Esophagus muscularis mucosa (tissue), 4 donors: ENCODE measurements around the gene G2E3. TPM values are rescaled to one million over a fixed set of nuclear protein-coding genes. Genes with fewer than 3 reads are reported as not detected.

Experiments
- DNase-seq: peaks from one replicate; pipeline ENCODE4 v3.0.0-alpha.2; 2017; ENCODE audit errors: extremely low spot score
- H3K27ac ChIP-seq, 4 donors: fragments of 200-600 bp; sonication (generic); replicated peaks in 1 of 4; 1 replicate in 3 of 4; 2 replicates in 1 of 4; pipeline ENCODE4 v1.5.1; 2016 to 2019; ENCODE audit warnings: mild to moderate bottlenecking in 1 of 4
- H3K27me3 ChIP-seq, 4 donors: fragments of 200-600 bp; sonication (generic); one replicate each; pipeline versions ENCODE4 v1.5.1 to v1.6.0; 2016 to 2019
- H3K36me3 ChIP-seq, 4 donors: fragments of 200-600 bp; sonication (generic); one replicate each; pipeline ENCODE4 v1.5.1; 2016 to 2019
- H3K4me1 ChIP-seq, 4 donors: fragments of 200-600 bp; sonication (generic); one replicate each; pipeline ENCODE4 v1.5.1; 2016 to 2019
- H3K4me3 ChIP-seq, 4 donors: fragments of 200-600 bp; sonication (generic); 1 replicate in 2 of 4; 2 replicates in 2 of 4; pipeline ENCODE4 v1.5.1; 2016 to 2019; ENCODE audit warnings: mild to moderate bottlenecking in 4 of 4, moderate library complexity in 1 of 4
- H3K9me3 ChIP-seq, 4 donors: fragments of 200-600 bp; sonication (generic); 1 replicate in 3 of 4; 2 replicates in 1 of 4; pipeline ENCODE4 v1.5.1; 2016 to 2019
- EP300 ChIP-seq: sonication (generic); formaldehyde crosslinking; IDR thresholded peaks from one replicate; pipeline ENCODE4 v1.6.1; 2017; ENCODE audit warnings: antibody characterized with exemption
- POLR2A ChIP-seq: fragments of 450-650 bp; IDR thresholded peaks from one replicate; pipeline ENCODE4 v1.6.1; 2017; ENCODE audit warnings: antibody characterized with exemption, moderate library complexity, mild to moderate bottlenecking, low read depth
- POLR2AphosphoS5 ChIP-seq, 2 donors: sonication (generic); formaldehyde crosslinking; IDR thresholded peaks; one replicate each; pipeline ENCODE4 v1.6.1; 2017; ENCODE audit warnings: antibody characterized with exemption in 2 of 2
- WGBS: methylation state at CpG from one replicate; pipeline ENCODE4 v1.1.5; 2018; 5-methylcytosine and 5-hydroxymethylcytosine counted together
- intact Hi-C: fragments of 100-400 bp; cut with DNase I; formaldehyde crosslinking; loops from one replicate; pipeline ENCODE4 v1.15.1; 2023
- small RNA-seq, 3 donors: library from RNA; depleted of rRNA; stranded (forward); fragments of <200 nt; gene quantifications; one replicate each; pipeline ENCODE3, GENCODE V24; 2016
- total RNA-seq, 4 donors: library from RNA; depleted of rRNA; stranded (reverse); fragments of >200 nt; gene quantifications; one replicate each; pipeline versions ENCODE4 v1.1.0 to v1.2.1, GENCODE V29; 2016
- TF ChIP-seq, protein P1 (sequence below), 3 experiments: fragments of 200-600 bp in 2 of 3; fragments of 450-650 bp in 1 of 3; sonication (generic) in 2 of 3; IDR thresholded peaks; one replicate each; pipeline ENCODE4 v1.5.1; 2017 to 2019; ENCODE audit warnings: antibody characterized with exemption in 3 of 3, mild to moderate bottlenecking in 2 of 3, moderate library complexity in 1 of 3

G2E3 gene
- total RNA-seq, 4 donors from 2014 or later, result 6.7 to 10.0 (median 8.9) TPM

DNA sequence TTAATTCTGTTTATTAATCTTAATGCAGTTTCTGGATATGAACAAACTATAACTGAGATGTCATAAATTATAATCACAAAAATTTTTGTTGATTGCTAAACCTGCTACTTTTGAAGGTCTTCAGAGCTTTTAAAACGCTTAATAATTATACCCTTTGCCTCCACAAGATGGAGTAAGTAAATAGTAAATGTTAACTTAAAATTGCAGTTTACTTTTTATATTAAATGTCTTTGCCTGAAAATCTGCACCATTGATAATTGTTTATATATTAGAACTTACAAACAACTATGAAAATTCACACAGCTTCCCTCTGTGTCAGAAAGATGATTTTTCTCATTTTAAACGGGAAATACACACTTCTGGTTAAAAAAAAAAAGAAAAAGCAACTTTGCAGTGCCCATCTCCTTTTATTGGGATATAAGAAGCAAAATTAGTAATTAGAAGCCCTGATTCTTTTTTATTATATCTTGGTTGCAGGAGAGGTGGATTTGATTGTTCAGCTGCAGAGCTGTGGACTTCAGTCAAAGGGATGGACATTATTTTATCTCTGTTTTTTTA, 98.7 kb downstream of the G2E3 start:
- WGBS, result 55% methylated on average over 2 of the region's 2 CpGs
- no peak for TF ChIP-seq EP300
- no peak for TF ChIP-seq POLR2AphosphoS5 (IDR thresholded peaks at IDR 0.05)
- TF ChIP-seq, protein P1, sequence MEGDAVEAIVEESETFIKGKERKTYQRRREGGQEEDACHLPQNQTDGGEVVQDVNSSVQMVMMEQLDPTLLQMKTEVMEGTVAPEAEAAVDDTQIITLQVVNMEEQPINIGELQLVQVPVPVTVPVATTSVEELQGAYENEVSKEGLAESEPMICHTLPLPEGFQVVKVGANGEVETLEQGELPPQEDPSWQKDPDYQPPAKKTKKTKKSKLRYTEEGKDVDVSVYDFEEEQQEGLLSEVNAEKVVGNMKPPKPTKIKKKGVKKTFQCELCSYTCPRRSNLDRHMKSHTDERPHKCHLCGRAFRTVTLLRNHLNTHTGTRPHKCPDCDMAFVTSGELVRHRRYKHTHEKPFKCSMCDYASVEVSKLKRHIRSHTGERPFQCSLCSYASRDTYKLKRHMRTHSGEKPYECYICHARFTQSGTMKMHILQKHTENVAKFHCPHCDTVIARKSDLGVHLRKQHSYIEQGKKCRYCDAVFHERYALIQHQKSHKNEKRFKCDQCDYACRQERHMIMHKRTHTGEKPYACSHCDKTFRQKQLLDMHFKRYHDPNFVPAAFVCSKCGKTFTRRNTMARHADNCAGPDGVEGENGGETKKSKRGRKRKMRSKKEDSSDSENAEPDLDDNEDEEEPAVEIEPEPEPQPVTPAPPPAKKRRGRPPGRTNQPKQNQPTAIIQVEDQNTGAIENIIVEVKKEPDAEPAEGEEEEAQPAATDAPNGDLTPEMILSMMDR (IDR thresholded peaks at IDR 0.05), result peak in 2 of 3 experiments; percentile 25 to 44
- no peak for TF ChIP-seq POLR2A
- intact Hi-C loops, result loop anchor here (5.0 kb wide), 1 partner anchor 35 kb away; no protein-coding TSS in a partner anchor
- H3K4me3 ChIP-seq, result no peak overlapping the region
- H3K36me3 ChIP-seq, result peaks cover 6 to 67% (median 45%) of the 10 kb centered on the region in 4 donors
- DNase-seq, result no peak
- peaks cover 0 to 4% (median 0%) of the 10 kb centered on the region in 4 donors for H3K4me1 ChIP-seq
- H3K27me3 ChIP-seq, result no peaks in the 10 kb centered on the region
- no peak overlapping the region for H3K27ac ChIP-seq
- H3K9me3 ChIP-seq, result no peaks in the 10 kb centered on the region

DNA sequence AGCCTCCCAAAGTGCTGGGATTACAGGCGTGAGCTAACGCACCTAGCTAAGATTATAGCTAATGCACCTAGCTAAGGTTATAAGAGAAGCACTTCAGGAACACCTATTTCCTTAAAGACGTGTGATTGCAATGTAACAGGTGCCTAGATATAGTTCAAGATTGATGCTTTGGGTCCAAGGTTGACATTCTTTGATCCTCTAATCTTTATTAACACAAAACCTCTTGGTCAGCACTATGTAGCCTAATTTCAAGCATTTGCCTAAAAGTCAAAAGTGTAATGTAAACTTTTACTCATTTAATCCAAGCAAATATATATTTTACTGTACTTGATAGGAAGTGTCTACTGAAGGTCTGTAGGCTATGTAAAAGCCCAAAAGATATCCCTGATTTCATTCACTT, 99.7 kb downstream of the G2E3 start:
- Histone ChIP-seq H3K4me1 (peaks cover 0 to 4% (median 0%) of the 10 kb centered on the region in 4 donors), H3K27me3 (no peaks in the 10 kb centered on the region), H3K9me3 (no peaks in the 10 kb centered on the region), H3K27ac (no peak overlapping the region), H3K4me3 (no peak overlapping the region), H3K36me3 (peaks cover 6 to 57% (median 41%) of the 10 kb centered on the region in 4 donors)
- intact Hi-C loops, result loop anchor here (5.0 kb wide), 1 partner anchor 34 kb away; no protein-coding TSS in a partner anchor
- TF ChIP-seq POLR2AphosphoS5 (IDR thresholded peaks at IDR 0.05), result no peak
- TF ChIP-seq, protein P1 (IDR thresholded peaks at IDR 0.05), result no peak
- TF ChIP-seq POLR2A, result no peak
- no peak for TF ChIP-seq EP300
- no peak for DNase-seq
- WGBS, result 91% methylated on average over 3 of the region's 3 CpGs

GRCh38 chr14:30669594-30669993, 110.6 kb downstream of the G2E3 start:
- no peak overlapping the region for H3K27ac ChIP-seq
- H3K27me3 ChIP-seq, result no peaks in the 10 kb centered on the region
- no peak overlapping the region for H3K4me3 ChIP-seq
- TF ChIP-seq, protein P1 (IDR thresholded peaks at IDR 0.05), result no peak
- TF ChIP-seq EP300 (no peak), POLR2AphosphoS5 (IDR thresholded peaks at IDR 0.05) (no peak), POLR2A (no peak)
- DNase-seq, result no peak
- intact Hi-C loops, result no loop called here
- no peaks in the 10 kb centered on the region for H3K4me1 ChIP-seq
- peaks cover 5 to 24% (median 13%) of the 10 kb centered on the region in 4 donors for H3K36me3 ChIP-seq
- H3K9me3 ChIP-seq, result no peaks in the 10 kb centered on the region

Small RNA genes lying within 50 kb of the gene (small RNA-seq; reads per million reads assigned to genes)
- 0 reads per million in 3 donors for gene RF02271

Other genes starting within 250 kb of the G2E3 start
- 10 to 100 TPM; 29.6 to 45.7 (median 33.0) TPM for gene SCFD1, start 63.2 kb downstream of the G2E3 start, total RNA-seq